ENCODE measurements around the gene DUXA. TPM values are rescaled to one million over a fixed set of nuclear protein-coding genes. Genes with fewer than 3 reads are reported as not detected.
A peak's percentile ranks its signal among the peaks of the same experiment; 100 is the strongest.

DUXA gene
- total RNA-seq, 4 donors from 2014 or later: not detected

- DNase-seq: no peak
- peaks cover 0 to 17% (median 0%) of the 10 kb centered on the region in 3 donors for H3K9me3 ChIP-seq
- intact Hi-C loops (cut with DNase I; ENCODE audit: low total_unique reads) (no loop called here), in situ Hi-C loops (cut with MboI; ENCODE audit: low sequenced_read_pairs in 4 of 4) (no loop called here)
- H3K27me3 ChIP-seq: peaks cover 0 to 18% (median 8%) of the 10 kb centered on the region in 3 donors
- H3K4me3 ChIP-seq: peak overlapping the region in 1 of 4 donors; percentile 38
- no peak for ATAC-seq
- TF ChIP-seq POLR2A (IDR thresholded peaks at IDR 0.05) (no peak), CTCF (IDR thresholded peaks at IDR 0.05 in 4 of 5, conservative IDR thresholded peaks at IDR 0.05 in 1 of 5) (no peak)
- no peaks in the 10 kb centered on the region for H3K36me3 ChIP-seq
- no peak overlapping the region for H3K27ac ChIP-seq
- no peaks in the 10 kb centered on the region for H3K4me1 ChIP-seq
Measured at GRCh38 chr19:57110592-57111328, 56.5 kb downstream of the DUXA start.

DNA sequence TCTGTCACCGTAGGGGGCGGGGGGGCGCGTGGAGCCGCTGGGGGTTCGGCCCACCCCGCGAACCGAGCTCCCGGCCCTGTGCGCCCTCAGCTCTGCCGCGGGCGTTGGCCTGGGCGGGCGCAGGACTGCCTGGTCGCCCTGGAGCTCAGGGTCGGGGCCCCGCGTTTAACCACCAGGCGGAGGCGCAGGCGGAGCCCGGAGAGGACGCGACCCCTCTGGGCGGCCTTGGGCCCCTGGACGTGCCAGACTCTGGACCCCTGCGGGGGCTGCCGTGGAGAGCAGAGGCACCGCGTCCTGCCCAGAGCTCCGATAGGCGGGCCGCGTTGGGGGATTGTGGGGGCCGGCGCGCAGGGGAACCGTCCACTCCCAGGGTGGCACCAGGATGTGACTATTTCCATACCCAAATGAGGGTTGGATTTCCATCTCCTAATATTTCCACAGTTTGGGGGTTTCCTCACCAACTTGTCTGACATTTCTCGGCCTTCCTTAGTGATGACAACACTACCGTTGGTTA lies 60.5 kb downstream of the DUXA start:
- Histone ChIP-seq H3K9me3 (peaks cover 0 to 16% (median 0%) of the 10 kb centered on the region in 3 donors), H3K4me3 (no peak overlapping the region), H3K4me1 (no peaks in the 10 kb centered on the region), H3K27me3 (peaks cover 0 to 20% (median 9%) of the 10 kb centered on the region in 3 donors), H3K36me3 (no peaks in the 10 kb centered on the region), H3K27ac (no peak overlapping the region)
- ATAC-seq: no peak
- intact Hi-C loops (cut with DNase I; ENCODE audit: low total_unique reads) (no loop called here), in situ Hi-C loops (cut with MboI; ENCODE audit: low sequenced_read_pairs in 4 of 4) (no loop called here)
- TF ChIP-seq CTCF (IDR thresholded peaks at IDR 0.05 in 4 of 5, conservative IDR thresholded peaks at IDR 0.05 in 1 of 5) (no peak), POLR2A (IDR thresholded peaks at IDR 0.05) (no peak)
- no peak for DNase-seq

- intact Hi-C loops (cut with DNase I; ENCODE audit: low total_unique reads) (no loop called here), in situ Hi-C loops (cut with MboI; ENCODE audit: low sequenced_read_pairs in 4 of 4) (no loop called here)
- no peak for TF ChIP-seq POLR2A (IDR thresholded peaks at IDR 0.05)
- TF ChIP-seq CTCF (IDR thresholded peaks at IDR 0.05 in 4 of 5, conservative IDR thresholded peaks at IDR 0.05 in 1 of 5): no peak
- Histone ChIP-seq H3K4me3 (no peak overlapping the region), H3K4me1 (no peaks in the 10 kb centered on the region), H3K9me3 (peaks cover 0 to 10% (median 0%) of the 10 kb centered on the region in 3 donors), H3K36me3 (no peaks in the 10 kb centered on the region), H3K27ac (no peak overlapping the region), H3K27me3 (peaks cover 0 to 20% (median 9%) of the 10 kb centered on the region in 3 donors)
- DNase-seq (no peak), ATAC-seq (no peak)
Measured at GRCh38 chr19:57105976-57106721, 61.1 kb downstream of the DUXA start.

Other genes starting within 250 kb of the DUXA start
- gene USP29, start 47.5 kb downstream of the DUXA start, total RNA-seq: not detected
- not detected for gene ZIM3, start 22.3 kb downstream of the DUXA start, total RNA-seq
- 10 to 100 TPM; 11.3 to 21.8 (median 16.9) TPM for gene ZNF264, start 24.0 kb upstream of the DUXA start, total RNA-seq
- gene AURKC, start 63.5 kb upstream of the DUXA start, total RNA-seq: 1 to 10 TPM in 1 of 4 donors, under 1 TPM in 2, not detected in 1; 0.42 to 2.7 (median 0.76) TPM
- gene ZNF805, start 73.1 kb upstream of the DUXA start, total RNA-seq: 10 to 100 TPM in 2 of 4 donors, 1 to 10 TPM in 2; 9.3 to 20.2 (median 14.8) TPM
- 10 to 100 TPM; 20.2 to 63.3 (median 42.3) TPM for gene ZNF460, start 113.0 kb upstream of the DUXA start, total RNA-seq
- 10 to 100 TPM in 1 of 4 donors, 1 to 10 TPM in 3; 5.8 to 11.5 (median 8.3) TPM for gene ZNF543, start 153.0 kb upstream of the DUXA start, total RNA-seq
- 1 to 10 TPM; 4.1 to 6.5 (median 4.8) TPM for gene ZNF304, start 183.8 kb upstream of the DUXA start, total RNA-seq
- 10 to 100 TPM; 34.4 to 47.4 (median 40.8) TPM for gene TRAPPC2B, start 196.1 kb upstream of the DUXA start, total RNA-seq
- gene ZNF547, start 196.1 kb upstream of the DUXA start, total RNA-seq: 1 to 10 TPM in 3 of 4 donors, under 1 TPM in 1; 0.58 to 4.4 (median 2.6) TPM
- gene ZNF548, start 222.4 kb upstream of the DUXA start, total RNA-seq: 10 to 100 TPM in 1 of 4 donors, 1 to 10 TPM in 3; 6.1 to 10.4 (median 8.3) TPM
- 1 to 10 TPM; 3.3 to 6.4 (median 5.4) TPM for gene ZNF17, start 243.7 kb upstream of the DUXA start, total RNA-seq

Measured in gastrocnemius medialis (tissue), 4 donors.